Measurements from ENCODE around the gene ASB16.

GRCh38 chr17:44133918-44134476 lies 36.5 kb upstream of the ASB16 start:
- TF ChIP-seq TOX (CRISPR knock-in tag; IDR thresholded peaks at IDR 0.05; ENCODE audit: borderline replicate concordance) (no peak), CSRNP3 (CRISPR knock-in tag; IDR thresholded peaks at IDR 0.05) (no peak), CREB5 (CRISPR knock-in tag; IDR thresholded peaks at IDR 0.05; ENCODE audit: low read depth) (no peak)

Data from SK-N-SH treated with all-trans-retinoic acid at 6 μM for 48 hours (cell line).